Measurements from ENCODE around the gene DCTN1.

DNA sequence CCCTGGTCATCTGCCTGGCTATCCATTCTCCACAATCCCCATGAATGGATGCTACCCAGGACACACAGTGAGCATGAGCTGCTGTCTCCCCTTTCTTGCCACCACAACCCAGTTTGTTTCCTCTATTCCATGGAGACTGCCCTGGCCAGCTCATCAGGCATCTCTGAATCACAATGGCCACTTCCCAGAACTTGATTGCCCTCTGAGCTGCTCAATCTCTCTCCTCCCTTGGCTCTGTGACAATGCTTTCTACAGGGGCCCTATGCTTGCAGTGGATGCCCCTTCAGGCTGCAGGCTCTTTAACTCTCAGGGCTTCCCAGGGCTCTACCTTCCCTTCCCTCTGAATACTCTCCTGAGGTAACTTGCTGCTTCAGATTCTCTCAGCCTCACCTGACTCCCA lies 22.5 kb downstream of the DCTN1 start:
- TF ChIP-seq, protein P1, sequence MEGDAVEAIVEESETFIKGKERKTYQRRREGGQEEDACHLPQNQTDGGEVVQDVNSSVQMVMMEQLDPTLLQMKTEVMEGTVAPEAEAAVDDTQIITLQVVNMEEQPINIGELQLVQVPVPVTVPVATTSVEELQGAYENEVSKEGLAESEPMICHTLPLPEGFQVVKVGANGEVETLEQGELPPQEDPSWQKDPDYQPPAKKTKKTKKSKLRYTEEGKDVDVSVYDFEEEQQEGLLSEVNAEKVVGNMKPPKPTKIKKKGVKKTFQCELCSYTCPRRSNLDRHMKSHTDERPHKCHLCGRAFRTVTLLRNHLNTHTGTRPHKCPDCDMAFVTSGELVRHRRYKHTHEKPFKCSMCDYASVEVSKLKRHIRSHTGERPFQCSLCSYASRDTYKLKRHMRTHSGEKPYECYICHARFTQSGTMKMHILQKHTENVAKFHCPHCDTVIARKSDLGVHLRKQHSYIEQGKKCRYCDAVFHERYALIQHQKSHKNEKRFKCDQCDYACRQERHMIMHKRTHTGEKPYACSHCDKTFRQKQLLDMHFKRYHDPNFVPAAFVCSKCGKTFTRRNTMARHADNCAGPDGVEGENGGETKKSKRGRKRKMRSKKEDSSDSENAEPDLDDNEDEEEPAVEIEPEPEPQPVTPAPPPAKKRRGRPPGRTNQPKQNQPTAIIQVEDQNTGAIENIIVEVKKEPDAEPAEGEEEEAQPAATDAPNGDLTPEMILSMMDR (conservative IDR thresholded peaks at IDR 0.05 in 1 of 2, IDR thresholded peaks at IDR 0.05 in 1 of 2; ENCODE audit: low read depth in 1 of 2, low read length in 2 of 2): no peak
- no peak for TF ChIP-seq EZH2 (IDR thresholded peaks at IDR 0.05; ENCODE audit: low read length, missing control alignments)
